Tongue (tissue), 2 donors: Measurements from ENCODE around the gene BCDIN3D. TPM values are rescaled to one million over a fixed set of nuclear protein-coding genes. Genes with fewer than 3 reads are reported as not detected.
"Not testable (repeated sequence)": the region's sequence is repeated elsewhere in the genome, so short reads cannot be mapped to it uniquely, and the experiment has no call there.

Source experiments
- DNase-seq: peaks from one replicate; pipeline ENCODE4 v3.0.0-alpha.2; 2015
- total RNA-seq: library from RNA; depleted of rRNA; stranded (reverse); fragments of >200 nt; gene quantifications from one replicate; pipeline ENCODE4 v1.2.3, GENCODE V29; 2014

Gene BCDIN3D
- total RNA-seq = 3.6 TPM

- DNase-seq = peak; percentile 96
Measured at GRCh38 chr12:49842519-49843352, at the start of gene BCDIN3D. Gene BCDIN3D, minus strand, starts transcription at chr12:49843106. Its CDS starts 19 bp downstream, at chr12:49843087.

- no peak for DNase-seq
Measured at GRCh38 chr12:49892084-49892731, 49.3 kb upstream of the BCDIN3D start.

- no peak for DNase-seq
Measured at GRCh38 chr12:49891476-49891875, 48.6 kb upstream of the BCDIN3D start.

- no peak for DNase-seq
Measured at GRCh38 chr12:49891012-49891411, 48.1 kb upstream of the BCDIN3D start.

- no peak for DNase-seq
Measured at GRCh38 chr12:49890096-49890461, 47.2 kb upstream of the BCDIN3D start.

GRCh38 chr12:49889361-49890095, 46.6 kb upstream of the BCDIN3D start:
- DNase-seq = no peak

GRCh38 chr12:49888461-49889151, 45.7 kb upstream of the BCDIN3D start:
- no peak for DNase-seq

- no peak for DNase-seq
Measured at GRCh38 chr12:49887536-49888401, 44.9 kb upstream of the BCDIN3D start.

DNA sequence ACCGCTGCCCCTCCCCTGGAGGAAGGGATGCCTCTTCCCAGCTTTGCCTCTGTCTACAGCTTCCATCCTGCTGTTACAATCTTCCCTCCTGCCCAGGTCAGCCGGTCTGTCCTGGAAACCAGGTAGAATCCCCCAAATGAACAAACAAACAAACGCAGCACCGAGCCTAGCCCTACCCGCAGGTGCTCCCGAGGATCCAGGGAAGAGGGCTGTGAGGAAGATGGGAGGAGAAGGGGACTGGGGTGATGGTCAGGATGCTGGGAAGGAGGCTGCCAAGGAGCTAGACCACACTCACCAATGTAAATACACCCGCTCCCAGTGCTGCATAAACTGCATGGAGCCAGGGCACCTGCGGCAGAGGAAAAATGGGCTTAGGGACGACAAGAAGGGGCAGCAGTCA, 44.2 kb upstream of the BCDIN3D start:
- DNase-seq = no peak

GRCh38 chr12:49885663-49886461, 43.0 kb upstream of the BCDIN3D start:
- no peak for DNase-seq

DNA sequence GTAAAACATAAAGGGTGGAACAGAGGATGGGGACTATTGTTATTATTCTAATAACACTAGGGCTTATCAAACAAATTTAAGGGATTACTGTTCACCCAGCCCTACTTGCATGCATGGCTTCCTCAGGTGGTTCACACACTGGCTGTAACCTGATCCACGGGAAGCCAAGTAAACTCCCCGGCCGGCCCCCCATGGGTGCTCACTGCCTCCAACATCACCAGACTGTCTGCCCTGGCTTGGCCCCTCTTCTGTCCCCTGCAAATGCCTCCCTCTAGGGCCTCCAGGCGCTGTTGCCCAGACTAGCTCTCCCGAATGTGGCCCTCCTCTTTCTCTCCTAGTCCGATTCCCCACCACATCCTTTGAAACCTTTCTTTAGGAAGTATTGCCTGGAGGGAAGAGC, 42.2 kb upstream of the BCDIN3D start:
- DNase-seq = no peak

DNA sequence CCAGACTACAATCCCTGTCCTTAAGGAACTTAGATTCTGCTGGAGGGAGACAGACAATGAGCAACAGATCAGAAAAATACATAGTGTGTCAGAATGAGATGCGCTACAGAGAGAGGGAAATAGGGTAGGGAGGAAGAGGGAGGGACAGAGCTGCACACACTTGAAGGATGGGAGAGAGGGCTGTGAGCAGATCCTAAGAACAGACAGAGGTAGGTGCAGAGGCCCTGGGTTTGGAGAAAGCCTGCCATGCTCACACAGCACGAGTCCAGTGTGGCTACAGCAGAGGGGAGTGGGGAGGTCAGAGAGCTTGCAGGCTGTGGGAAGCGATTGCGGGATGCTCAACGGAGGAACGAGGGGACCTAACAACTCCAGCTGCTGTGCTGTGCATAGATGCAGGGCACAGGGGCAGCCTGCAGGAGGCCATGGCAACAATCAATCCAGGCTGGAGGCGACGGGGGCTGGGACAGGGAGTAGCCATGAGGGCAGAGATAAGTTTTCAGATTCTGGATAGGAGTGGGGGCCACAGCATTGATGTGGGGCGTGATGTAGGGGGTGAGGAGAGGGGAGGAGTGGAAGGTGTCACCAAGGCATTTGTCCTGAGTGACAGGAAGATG, 40.1 kb upstream of the BCDIN3D start:
- no peak for DNase-seq

GRCh38 chr12:49882248-49882850, 39.4 kb upstream of the BCDIN3D start:
- DNase-seq = no peak

DNA sequence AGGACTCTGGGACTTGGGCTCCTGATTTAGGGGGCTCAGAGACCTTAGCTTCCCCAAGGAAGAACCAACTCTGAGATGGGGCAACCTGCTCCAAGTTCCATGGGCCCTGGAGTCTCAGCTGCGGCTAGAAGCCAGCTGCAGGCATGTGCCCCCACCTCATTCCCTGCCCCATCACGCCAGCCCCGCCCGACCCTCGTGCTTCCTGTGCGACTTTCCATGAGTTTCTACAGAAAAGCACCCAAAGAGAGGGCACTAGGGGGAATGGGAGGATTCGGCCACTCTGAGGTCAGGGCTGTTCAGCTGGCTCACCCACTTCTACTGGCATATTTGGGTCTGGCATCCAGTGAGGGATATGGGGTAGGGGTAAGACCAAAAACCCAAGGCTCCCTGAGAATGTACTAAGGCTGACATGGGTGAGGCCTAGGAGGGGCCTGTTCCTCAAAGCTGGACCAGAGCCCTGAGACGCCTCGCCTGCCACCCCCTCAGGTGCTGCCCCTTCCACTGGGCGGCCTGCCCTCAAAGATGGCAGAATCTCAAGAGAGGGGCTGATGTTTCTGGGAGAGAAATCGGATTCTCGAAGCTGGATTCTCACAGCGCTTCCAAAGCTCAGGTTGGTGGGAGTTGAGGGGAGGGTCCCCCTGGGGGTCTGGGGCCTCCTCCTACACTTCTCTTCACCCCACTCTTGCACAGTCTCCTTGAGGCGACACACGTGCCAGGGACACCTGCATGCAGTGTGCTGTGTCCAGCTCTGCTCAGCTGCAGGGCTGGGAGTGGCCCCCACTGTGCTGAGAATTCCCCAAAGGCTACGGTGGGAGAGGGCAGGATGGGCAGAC, 38.7 kb upstream of the BCDIN3D start:
- DNase-seq = no peak

DNA sequence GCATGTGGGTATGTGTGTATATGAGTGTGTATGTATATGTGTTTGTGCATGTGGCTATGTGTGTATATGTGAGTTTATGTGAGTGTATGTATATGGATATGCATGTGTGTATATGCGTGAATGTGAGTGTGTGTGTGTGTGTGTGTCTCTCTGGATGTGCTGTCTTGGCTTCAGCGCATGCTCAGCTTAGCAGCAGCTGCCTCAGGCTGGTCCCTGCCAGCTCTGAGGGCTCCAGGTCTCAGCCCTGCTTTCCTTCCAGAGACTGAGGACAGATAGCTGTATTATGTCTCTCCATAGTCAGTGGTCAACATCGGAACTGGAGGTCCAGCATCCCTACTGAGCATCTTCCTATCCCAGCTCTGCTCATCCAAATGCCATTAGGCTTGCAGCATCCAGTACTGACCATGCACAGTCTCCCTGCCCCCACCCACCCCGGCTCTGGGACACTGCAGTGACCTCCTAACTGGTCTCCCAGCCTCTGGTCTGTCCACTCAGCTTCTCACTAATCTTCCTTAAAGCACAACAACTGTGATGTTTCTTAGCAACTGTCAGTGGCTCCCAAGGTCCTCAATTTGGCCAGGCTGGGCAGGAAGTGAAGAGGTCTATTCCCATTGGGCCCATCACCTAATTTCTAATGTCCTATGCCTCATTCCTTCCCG, 38.0 kb upstream of the BCDIN3D start:
- DNase-seq = peak; percentile 44

- not testable (repeated sequence) for DNase-seq
Measured at GRCh38 chr12:49879065-49879464, 36.2 kb upstream of the BCDIN3D start.

DNA sequence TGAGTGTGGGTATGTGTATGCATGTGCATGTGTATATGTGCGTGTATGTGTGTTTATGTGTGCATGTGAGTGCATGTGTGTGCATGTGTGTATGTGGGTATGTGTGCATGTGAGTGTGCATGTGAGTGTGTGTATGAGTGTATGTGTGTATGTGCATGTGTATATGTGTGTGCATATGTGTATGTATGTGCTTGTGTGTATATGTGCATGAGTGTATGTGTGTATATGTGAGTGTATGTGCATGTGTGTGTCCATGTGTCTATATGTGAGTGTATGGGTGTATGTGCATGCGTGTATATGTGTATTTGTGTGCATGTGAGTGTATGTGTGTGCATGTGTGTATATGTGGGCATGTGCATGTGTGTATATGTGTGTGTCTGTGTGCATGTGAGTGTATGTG, 35.1 kb upstream of the BCDIN3D start:
- no peak for DNase-seq

- no peak for DNase-seq
Measured at GRCh38 chr12:49877066-49877465, 34.2 kb upstream of the BCDIN3D start.
